Chondrocyte (in vitro differentiated cells): ENCODE measurements around the gene CASP8. TPM values are rescaled to one million over a fixed set of nuclear protein-coding genes. Genes with fewer than 3 reads are reported as not detected.

Experiments used
- DNase-seq: peaks from one replicate; pipeline ENCODE4 v3.0.0; 2021; ENCODE audit warnings: mixed read lengths, low spot score
- H3K27ac Mint-ChIP-seq: one replicate; pipeline ENCODE4 v1.8.0; 2021; ENCODE audit warnings: mild to moderate bottlenecking, moderate library complexity, mixed read lengths; ENCODE audit not compliant: unreplicated experiment
- H3K27me3 Mint-ChIP-seq: 2 replicates; pipeline ENCODE4 v1.8.0; 2021; ENCODE audit warnings: low read depth, mixed read lengths
- H3K36me3 Mint-ChIP-seq: 2 replicates; pipeline ENCODE4 v1.8.0; 2021; ENCODE audit warnings: low read depth, mixed read lengths
- H3K4me1 Mint-ChIP-seq: 2 replicates; pipeline ENCODE4 v1.8.0; 2021; ENCODE audit warnings: low read depth, mild to moderate bottlenecking, mixed read lengths
- H3K4me3 Mint-ChIP-seq: one replicate; pipeline ENCODE4 v1.8.0; 2021; ENCODE audit warnings: mild to moderate bottlenecking, moderate library complexity, mixed read lengths; ENCODE audit not compliant: unreplicated experiment
- H3K9me3 Mint-ChIP-seq: 2 replicates; pipeline ENCODE4 v1.8.0; 2021; ENCODE audit warnings: low read depth, mixed read lengths
- CTCF ChIP-seq: fragments of 200-600 bp; sonication (generic); IDR thresholded peaks from 2 replicates; pipeline ENCODE4 v1.5.0; 2021; ENCODE audit warnings: antibody characterized with exemption, mild to moderate bottlenecking, moderate library complexity
- total RNA-seq: library from RNA; stranded (reverse); gene quantifications from 3 replicates; pipeline ENCODE4 v1.2.1, GENCODE V29; 2021

Gene CASP8
- total RNA-seq, 1 donor from 2014 or later: 4.0 TPM

GRCh38 chr2:201327678-201328077 is 67.3 kb downstream of the CASP8 start:
- TF ChIP-seq CTCF: no peak
- no peak for DNase-seq
- Mint-ChIP-seq H3K4me3 (no peak overlapping the region), H3K9me3 (peaks cover 44% of the 10 kb centered on the region), H3K4me1 (no peaks in the 10 kb centered on the region), H3K27ac (no peak overlapping the region), H3K36me3 (peaks cover 29% of the 10 kb centered on the region), H3K27me3 (no peaks in the 10 kb centered on the region)

GRCh38 chr2:201329409-201329808 is 69.1 kb downstream of the CASP8 start:
- peaks cover 21% of the 10 kb centered on the region for H3K36me3 Mint-ChIP-seq
- H3K4me1 Mint-ChIP-seq: no peaks in the 10 kb centered on the region
- H3K27me3 Mint-ChIP-seq: no peaks in the 10 kb centered on the region
- H3K27ac Mint-ChIP-seq: no peak overlapping the region
- no peak for TF ChIP-seq CTCF
- H3K9me3 Mint-ChIP-seq: peaks cover 34% of the 10 kb centered on the region
- H3K4me3 Mint-ChIP-seq: no peak overlapping the region
- DNase-seq: no peak

Other genes starting within 250 kb of the CASP8 start
- 12.0 to 18.0 TPM (median 13.4 TPM) in 3 replicates for gene HYCC2, start 188.9 kb upstream of the CASP8 start, total RNA-seq
- gene NDUFB3, start 188.5 kb upstream of the CASP8 start, total RNA-seq: 59.2 to 94.1 TPM (median 66.2 TPM) in 3 replicates
- gene CFLAR, start 144.4 kb upstream of the CASP8 start, total RNA-seq: 29.0 to 38.3 TPM (median 35.8 TPM) in 3 replicates
- gene CASP10, start 77.4 kb upstream of the CASP8 start, total RNA-seq: 0.05 to 0.15 TPM in 2 of 3 replicates, not detected in the other
- 1.4 to 2.1 TPM (median 1.5 TPM) in 3 replicates for gene FLACC1, start 96.8 kb downstream of the CASP8 start, total RNA-seq
- 46.0 to 53.2 TPM (median 48.4 TPM) in 3 replicates for gene TRAK2, start 190.9 kb downstream of the CASP8 start, total RNA-seq
- gene STRADB, start 191.2 kb downstream of the CASP8 start, total RNA-seq: 13.0 to 18.6 TPM (median 13.7 TPM) in 3 replicates